ENCODE data around the gene GABRA5.
"Not testable (repeated sequence)": the region's sequence is repeated elsewhere in the genome, so short reads cannot be mapped to it uniquely, and the experiment has no call there.

GABRA5 gene

GRCh38 chr15:26866298-26867199 is at the start of gene GABRA5:
Gene GABRA5, plus strand, starts transcription at chr15:26867062. Its CDS starts 2,187 bp downstream, at chr15:26869249.
- DNase-seq: no peak

GRCh38 chr15:26831191-26831590 is 35.7 kb upstream of the GABRA5 start:
- not testable (repeated sequence) for DNase-seq

GRCh38 chr15:26831951-26832350 is 34.9 kb upstream of the GABRA5 start:
- DNase-seq: no peak

GRCh38 chr15:26838742-26839460 is 28.0 kb upstream of the GABRA5 start:
- no peak for DNase-seq

GRCh38 chr15:26841514-26841913 is 25.3 kb upstream of the GABRA5 start:
- no peak for DNase-seq

- no peak for DNase-seq
These were observed 24.9 kb upstream of the GABRA5 start for GRCh38 chr15:26841941-26842340.

GRCh38 chr15:26842391-26842790 is 24.5 kb upstream of the GABRA5 start:
- DNase-seq: no peak

GRCh38 chr15:26844901-26845300 is 22.0 kb upstream of the GABRA5 start:
- no peak for DNase-seq

- no peak for DNase-seq
These were observed 18.4 kb upstream of the GABRA5 start for GRCh38 chr15:26848498-26848897.

GRCh38 chr15:26850161-26850560 is 16.7 kb upstream of the GABRA5 start:
- DNase-seq: no peak

GRCh38 chr15:26852980-26853379 is 13.9 kb upstream of the GABRA5 start:
- DNase-seq: no peak

- DNase-seq: no peak
These were observed 12.4 kb upstream of the GABRA5 start for GRCh38 chr15:26854435-26854834.

GRCh38 chr15:26864664-26865191 is 2.1 kb upstream of the GABRA5 start:
- no peak for DNase-seq

- DNase-seq: no peak
These were observed 542 bp downstream of the GABRA5 start for GRCh38 chr15:26867200-26868007.

- no peak for DNase-seq
These were observed 1.3 kb downstream of the GABRA5 start for GRCh38 chr15:26868029-26868685.

GRCh38 chr15:26869628-26870027 is 2.8 kb downstream of the GABRA5 start:
- DNase-seq: no peak

GRCh38 chr15:26870346-26870745 is 3.5 kb downstream of the GABRA5 start:
- DNase-seq: no peak

- DNase-seq: no peak
These were observed 5.3 kb downstream of the GABRA5 start for GRCh38 chr15:26872206-26872605.

- DNase-seq: no peak
These were observed 7.0 kb downstream of the GABRA5 start for GRCh38 chr15:26873846-26874245.

GRCh38 chr15:26874774-26875475 is 8.1 kb downstream of the GABRA5 start:
- no peak for DNase-seq

GRCh38 chr15:26875476-26875850 is 8.6 kb downstream of the GABRA5 start:
- DNase-seq: no peak

- no peak for DNase-seq
These were observed 11.0 kb downstream of the GABRA5 start for GRCh38 chr15:26877831-26878230.

Measured in stimulated activated CD4-positive, alpha-beta T cell treated with anti-CD3 and anti-CD28 coated beads, Interleukin-4, amount 100 ng/mL, for 24 hours (primary cell).